Prostate gland (tissue), 2 donors: Measurements from ENCODE around the gene THSD4. TPM values are rescaled to one million over a fixed set of nuclear protein-coding genes. Genes with fewer than 3 reads are reported as not detected.
A peak's percentile ranks its signal among the peaks of the same experiment; 100 is the strongest.

Source experiments
- DNase-seq: peaks from one replicate; pipeline ENCODE4 v3.0.0-alpha.2; 2019; ENCODE audit warnings: low spot score
- H3K27ac ChIP-seq, 2 donors: fragments of 200-600 bp; sonication (generic); 2 replicates each; pipeline ENCODE4 v1.5.1; 2017 to 2019
- H3K27me3 ChIP-seq: fragments of 200-600 bp; sonication (generic); replicated peaks from 2 replicates; pipeline ENCODE4 v1.5.1; 2019; ENCODE audit not compliant: insufficient read depth
- H3K36me3 ChIP-seq, 2 donors: fragments of 200-600 bp; sonication (generic); 1 replicate in 1 of 2; 2 replicates in 1 of 2; pipeline versions ENCODE4 v1.5.1 to v1.8.1; 2017 to 2019
- H3K4me1 ChIP-seq: fragments of 200-600 bp; sonication (generic); replicated peaks from 2 replicates; pipeline ENCODE4 v1.5.1; 2019
- H3K4me3 ChIP-seq, 2 donors: fragments of 200-600 bp; sonication (generic); 2 replicates each; pipeline ENCODE4 v1.5.1; 2017 to 2019
- H3K9me3 ChIP-seq: fragments of 200-600 bp; sonication (generic); 2 replicates; pipeline ENCODE4 v1.5.1; 2017
- POLR2A ChIP-seq: fragments of 450-650 bp; IDR thresholded peaks from one replicate; pipeline ENCODE4 v1.6.1; 2016; ENCODE audit warnings: antibody characterized with exemption, mild to moderate bottlenecking
- POLR2AphosphoS5 ChIP-seq: sonication (generic); formaldehyde crosslinking; IDR thresholded peaks from one replicate; pipeline ENCODE4 v1.6.1; 2017; ENCODE audit warnings: antibody characterized with exemption
- WGBS: methylation state at CpG from one replicate; pipeline ENCODE4 v1.1.5; 2018; 5-methylcytosine and 5-hydroxymethylcytosine counted together
- intact Hi-C: fragments of 100-400 bp; cut with DNase I; formaldehyde crosslinking; loops from one replicate; pipeline ENCODE4 v1.14.2; 2022
- total RNA-seq, 2 donors: library from RNA; depleted of rRNA; stranded (reverse); fragments of >200 nt; gene quantifications; one replicate each; pipeline ENCODE4 v1.1.0, GENCODE V29; 2016
- TF ChIP-seq, protein P1 (sequence below), 4 experiments: fragments of 200-600 bp in 2 of 4; fragments of 450-650 bp in 2 of 4; sonication (generic) in 2 of 4; IDR thresholded peaks; 1 replicate in 3 of 4; 2 replicates in 1 of 4; pipeline ENCODE4 v1.5.1; 2016 to 2019; ENCODE audit warnings: antibody characterized with exemption in 4 of 4, mild to moderate bottlenecking in 2 of 4, moderate library complexity in 2 of 4

Gene THSD4
- total RNA-seq, 2 donors from 2014 or later, result 84.1 to 223 TPM

- H3K27ac ChIP-seq, result no peak overlapping the region
These were observed 113.1 kb downstream of the THSD4 start for GRCh38 chr15:71228403-71228802.

GRCh38 chr15:71230303-71230702, 115.0 kb downstream of the THSD4 start:
- Histone ChIP-seq H3K27ac (no peak overlapping the region), H3K4me1 (no peaks in the 10 kb centered on the region), H3K9me3 (no peaks in the 10 kb centered on the region), H3K36me3 (no peaks in the 10 kb centered on the region), H3K27me3 (no peaks in the 10 kb centered on the region), H3K4me3 (no peak overlapping the region)
- TF ChIP-seq POLR2AphosphoS5 (no peak), POLR2A (no peak)
- TF ChIP-seq, protein P1, sequence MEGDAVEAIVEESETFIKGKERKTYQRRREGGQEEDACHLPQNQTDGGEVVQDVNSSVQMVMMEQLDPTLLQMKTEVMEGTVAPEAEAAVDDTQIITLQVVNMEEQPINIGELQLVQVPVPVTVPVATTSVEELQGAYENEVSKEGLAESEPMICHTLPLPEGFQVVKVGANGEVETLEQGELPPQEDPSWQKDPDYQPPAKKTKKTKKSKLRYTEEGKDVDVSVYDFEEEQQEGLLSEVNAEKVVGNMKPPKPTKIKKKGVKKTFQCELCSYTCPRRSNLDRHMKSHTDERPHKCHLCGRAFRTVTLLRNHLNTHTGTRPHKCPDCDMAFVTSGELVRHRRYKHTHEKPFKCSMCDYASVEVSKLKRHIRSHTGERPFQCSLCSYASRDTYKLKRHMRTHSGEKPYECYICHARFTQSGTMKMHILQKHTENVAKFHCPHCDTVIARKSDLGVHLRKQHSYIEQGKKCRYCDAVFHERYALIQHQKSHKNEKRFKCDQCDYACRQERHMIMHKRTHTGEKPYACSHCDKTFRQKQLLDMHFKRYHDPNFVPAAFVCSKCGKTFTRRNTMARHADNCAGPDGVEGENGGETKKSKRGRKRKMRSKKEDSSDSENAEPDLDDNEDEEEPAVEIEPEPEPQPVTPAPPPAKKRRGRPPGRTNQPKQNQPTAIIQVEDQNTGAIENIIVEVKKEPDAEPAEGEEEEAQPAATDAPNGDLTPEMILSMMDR (IDR thresholded peaks at IDR 0.05), result no peak
- 96% methylated on average over 8 of the region's 8 CpGs for WGBS
- intact Hi-C loops, result loop anchor here (5.0 kb wide), 1 partner anchor 47 kb away; no protein-coding TSS in a partner anchor
- no peak for DNase-seq

More at GRCh38 chr15:71228403-71228802, 113.1 kb downstream of the THSD4 start:
- H3K4me1 ChIP-seq, result no peaks in the 10 kb centered on the region
- 93% methylated on average over 1 of the region's 1 CpG for WGBS
- H3K36me3 ChIP-seq, result no peaks in the 10 kb centered on the region
- no peak overlapping the region for H3K4me3 ChIP-seq
- H3K27me3 ChIP-seq, result no peaks in the 10 kb centered on the region
- no peak for DNase-seq
- no peaks in the 10 kb centered on the region for H3K9me3 ChIP-seq
- intact Hi-C loops, result no loop called here
- TF ChIP-seq POLR2A, result no peak
- TF ChIP-seq POLR2AphosphoS5, result no peak
- TF ChIP-seq, protein P1 (IDR thresholded peaks at IDR 0.05), result no peak

- 17% methylated on average over 6 of the region's 6 CpGs for WGBS
- TF ChIP-seq, protein P1 (IDR thresholded peaks at IDR 0.05), result no peak
- TF ChIP-seq POLR2AphosphoS5, result no peak
- no peak for TF ChIP-seq POLR2A
- no peaks in the 10 kb centered on the region for H3K27me3 ChIP-seq
- H3K4me3 ChIP-seq, result no peak overlapping the region
- no peaks in the 10 kb centered on the region for H3K36me3 ChIP-seq
- peak overlapping the region in 1 of 2 donors; percentile 25 for H3K27ac ChIP-seq
- no peaks in the 10 kb centered on the region for H3K9me3 ChIP-seq
- DNase-seq, result no peak
- intact Hi-C loops, result loop anchor here (5.0 kb wide), 1 partner anchor 46 kb away; no protein-coding TSS in a partner anchor
- H3K4me1 ChIP-seq, result no peaks in the 10 kb centered on the region
These were observed 116.5 kb downstream of the THSD4 start for GRCh38 chr15:71231758-71232157.

DNA sequence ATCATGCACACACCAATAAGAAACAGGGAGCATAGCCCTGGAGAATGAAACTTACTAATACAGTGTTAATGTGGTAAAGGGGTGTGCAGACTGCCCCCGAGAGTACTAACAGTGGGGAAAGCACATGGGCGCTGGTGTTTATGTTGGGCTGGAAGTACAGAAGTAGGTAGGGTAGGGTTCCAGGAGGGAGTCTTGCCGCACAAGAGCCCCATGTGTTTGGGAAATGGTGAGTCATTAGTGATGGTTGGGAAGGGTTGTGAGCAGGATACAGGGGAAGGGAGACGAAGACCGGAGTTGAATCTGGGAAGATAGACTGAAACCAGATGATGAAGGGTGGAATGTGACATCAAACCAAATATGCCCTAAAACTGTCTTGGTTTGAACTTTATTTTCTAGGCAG, 117.1 kb downstream of the THSD4 start:
- no peaks in the 10 kb centered on the region for H3K27me3 ChIP-seq
- intact Hi-C loops, result loop anchor here (5.0 kb wide), 1 partner anchor 45 kb away; no protein-coding TSS in a partner anchor
- no peaks in the 10 kb centered on the region for H3K36me3 ChIP-seq
- TF ChIP-seq POLR2A, result no peak
- TF ChIP-seq, protein P1 (IDR thresholded peaks at IDR 0.05), result no peak
- no peak for TF ChIP-seq POLR2AphosphoS5
- H3K9me3 ChIP-seq, result no peaks in the 10 kb centered on the region
- WGBS, result 85% methylated on average over 5 of the region's 5 CpGs
- H3K27ac ChIP-seq, result no peak overlapping the region
- H3K4me1 ChIP-seq, result no peaks in the 10 kb centered on the region
- no peak for DNase-seq
- no peak overlapping the region for H3K4me3 ChIP-seq

- TF ChIP-seq POLR2AphosphoS5, result no peak
- no peak for TF ChIP-seq POLR2A
- TF ChIP-seq, protein P1 (IDR thresholded peaks at IDR 0.05), result no peak
- no peaks in the 10 kb centered on the region for H3K4me1 ChIP-seq
- no peak for DNase-seq
- no peak overlapping the region for H3K4me3 ChIP-seq
- no peaks in the 10 kb centered on the region for H3K9me3 ChIP-seq
- intact Hi-C loops, result no loop called here
- no peak overlapping the region for H3K27ac ChIP-seq
- WGBS, result 75% methylated on average over 11 of the region's 11 CpGs
- no peaks in the 10 kb centered on the region for H3K27me3 ChIP-seq
- H3K36me3 ChIP-seq, result no peaks in the 10 kb centered on the region
These were observed 122.4 kb downstream of the THSD4 start for GRCh38 chr15:71237456-71238188.
